HUES64 (cell line): ENCODE measurements around the gene BBS7.

Experiments used
- H3K27ac ChIP-seq: 2 replicates; pipeline ENCODE4 v1.7.0; 2013; ENCODE audit warnings: low read depth, low read length, inconsistent platforms
- H3K27me3 ChIP-seq: 2 replicates; pipeline ENCODE4 v1.6.1; 2013; ENCODE audit warnings: mild to moderate bottlenecking, low read length; ENCODE audit not compliant: insufficient read depth
- H3K36me3 ChIP-seq: 2 replicates; pipeline ENCODE4 v1.6.1; 2013; ENCODE audit warnings: mild to moderate bottlenecking, low read length; ENCODE audit not compliant: insufficient read depth
- H3K4me1 ChIP-seq: 2 replicates; pipeline ENCODE4 v1.6.1; 2013; ENCODE audit warnings: mild to moderate bottlenecking, low read length, moderate library complexity; ENCODE audit not compliant: insufficient read depth
- H3K4me3 ChIP-seq: 2 replicates; pipeline ENCODE4 v1.5.1; 2013; ENCODE audit warnings: mild to moderate bottlenecking, low read length, moderate library complexity
- H3K9ac ChIP-seq: 2 replicates; pipeline ENCODE4 v1.6.1; 2013; ENCODE audit warnings: mild to moderate bottlenecking, low read depth, low read length
- H3K9me3 ChIP-seq: 2 replicates; pipeline ENCODE4 v1.6.1; 2013; ENCODE audit warnings: low read depth, low read length; ENCODE audit not compliant: insufficient read depth
- WGBS: fragments of 150-250, 120-280 bp; methylation state at CpG from one replicate; pipeline ENCODE4 v1.1.7; 2013; ENCODE audit warnings: missing lambda C conversion rate; 5-methylcytosine and 5-hydroxymethylcytosine counted together

The BBS7 gene

DNA sequence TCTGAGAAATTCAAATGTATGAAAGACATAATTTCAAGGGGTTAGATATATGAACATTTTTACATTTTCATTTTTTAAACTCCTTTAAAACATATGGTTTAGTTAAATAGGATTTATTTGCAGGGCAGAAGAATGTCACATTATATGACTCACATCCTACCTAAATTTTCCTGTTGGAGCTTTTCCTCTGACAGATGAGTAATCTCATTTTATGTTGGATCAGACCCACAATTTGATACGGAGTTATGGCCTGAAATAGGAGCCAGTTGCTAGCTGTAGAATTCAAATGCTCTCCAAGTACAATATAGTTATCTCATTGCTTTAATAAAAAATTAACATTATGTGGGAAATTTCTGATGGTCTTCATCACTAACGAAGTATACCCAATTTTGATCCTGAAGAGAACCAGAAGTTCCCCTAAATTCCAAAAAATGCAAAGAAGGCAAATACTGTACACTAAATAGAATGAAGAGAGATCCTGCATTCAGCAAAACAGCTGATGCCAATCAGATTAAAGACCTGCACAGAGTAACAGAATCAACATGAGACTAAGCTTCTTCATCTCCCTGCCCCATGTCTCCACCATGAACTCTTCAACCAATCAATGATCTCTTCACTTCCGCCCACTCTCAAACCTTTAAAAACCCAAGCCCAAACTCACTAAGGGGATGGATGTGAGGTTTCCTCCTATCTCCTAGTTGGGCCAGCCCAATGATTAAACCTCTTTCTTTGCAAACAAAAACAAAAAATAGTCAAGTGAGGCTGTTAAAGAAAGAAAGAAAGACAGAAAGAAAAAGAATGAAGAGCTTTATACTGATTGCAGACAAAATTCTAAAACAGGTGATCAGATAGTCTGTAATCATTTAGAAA lies 80.1 kb downstream of the BBS7 start:
- Histone ChIP-seq H3K27ac (no peak overlapping the region), H3K4me3 (no peak overlapping the region), H3K9ac (no peak overlapping the region), H3K27me3 (no peaks in the 10 kb centered on the region), H3K9me3 (no peaks in the 10 kb centered on the region), H3K4me1 (peaks cover 16% of the 10 kb centered on the region), H3K36me3 (no peaks in the 10 kb centered on the region)
- 89% methylated on average over 3 of the region's 3 CpGs for WGBS

DNA sequence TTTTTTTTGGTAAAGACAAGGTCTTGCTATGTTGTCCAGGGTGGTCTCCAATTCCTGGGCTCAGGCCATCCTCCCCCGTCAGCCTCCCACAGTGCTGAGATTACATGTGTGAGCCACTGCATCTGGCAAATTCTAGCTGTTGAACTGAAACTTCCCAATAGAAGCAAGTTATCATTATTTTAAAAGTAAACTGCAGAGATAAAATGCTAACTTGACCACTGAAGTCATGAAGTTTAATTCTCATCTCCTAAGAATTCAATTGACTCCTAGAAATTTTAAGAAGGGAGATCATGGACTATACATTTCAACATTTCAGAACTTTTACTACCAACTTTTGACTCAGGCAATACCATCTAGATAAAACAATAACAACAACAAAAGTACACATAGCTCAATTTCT lies 80.8 kb downstream of the BBS7 start:
- Histone ChIP-seq H3K27me3 (no peaks in the 10 kb centered on the region), H3K9ac (no peak overlapping the region), H3K27ac (no peak overlapping the region), H3K36me3 (no peaks in the 10 kb centered on the region), H3K4me1 (peaks cover 9% of the 10 kb centered on the region; the same call in 1 of the 2 replicates), H3K9me3 (no peaks in the 10 kb centered on the region), H3K4me3 (no peak overlapping the region)
- WGBS: 100% methylated on average over 1 of the region's 1 CpG

DNA sequence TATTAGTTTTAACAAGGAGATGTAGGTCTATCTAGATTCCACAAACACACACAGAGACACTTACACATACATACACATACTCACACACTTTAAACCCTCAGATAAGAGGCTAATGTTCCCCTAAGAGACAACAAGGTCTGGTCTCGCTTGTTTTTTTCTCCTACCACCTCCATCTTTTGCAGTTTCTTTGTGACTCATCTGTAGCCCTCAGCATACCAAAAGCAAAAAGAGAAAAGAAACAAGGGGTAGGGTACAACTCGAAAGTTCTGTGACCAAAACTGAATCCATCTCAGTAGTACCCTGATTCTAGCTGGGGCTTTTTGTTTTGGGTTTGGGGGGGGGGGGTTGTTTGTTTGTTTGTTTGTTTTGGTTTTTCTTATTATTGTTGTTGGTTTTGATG lies 81.4 kb downstream of the BBS7 start:
- Histone ChIP-seq H3K4me1 (peaks cover 7% of the 10 kb centered on the region; the same call in 1 of the 2 replicates), H3K9me3 (no peaks in the 10 kb centered on the region), H3K36me3 (no peaks in the 10 kb centered on the region), H3K9ac (no peak overlapping the region), H3K4me3 (no peak overlapping the region), H3K27ac (no peak overlapping the region), H3K27me3 (no peaks in the 10 kb centered on the region)
- WGBS: 87% methylated on average over 2 of the region's 2 CpGs

DNA sequence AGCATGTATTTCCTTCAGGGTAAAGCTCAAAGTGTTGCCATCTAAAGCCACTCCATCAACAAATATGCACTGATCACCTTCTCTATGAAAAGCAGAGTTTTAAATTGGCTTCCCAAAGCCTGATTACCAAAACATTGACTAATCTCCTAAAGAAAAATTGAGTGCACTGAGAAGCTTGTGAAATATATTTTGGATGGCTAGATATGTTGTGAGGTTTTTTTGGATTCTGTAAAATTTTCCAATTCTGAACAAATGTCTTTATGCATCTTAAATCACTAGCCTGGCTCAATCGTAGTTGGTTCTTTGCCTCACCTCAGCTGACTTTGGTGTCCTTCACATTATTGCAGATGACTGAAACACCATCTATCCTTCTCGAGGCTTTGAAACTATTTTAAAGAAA lies 84.1 kb downstream of the BBS7 start:
- H3K36me3 ChIP-seq: no peaks in the 10 kb centered on the region
- WGBS: 86% methylated on average over 1 of the region's 2 CpGs
- no peaks in the 10 kb centered on the region for H3K27me3 ChIP-seq
- H3K4me1 ChIP-seq: peaks cover 7% of the 10 kb centered on the region; the same call in 1 of the 2 replicates
- no peaks in the 10 kb centered on the region for H3K9me3 ChIP-seq
- no peak overlapping the region for H3K27ac ChIP-seq
- no peak overlapping the region for H3K9ac ChIP-seq
- no peak overlapping the region for H3K4me3 ChIP-seq

DNA sequence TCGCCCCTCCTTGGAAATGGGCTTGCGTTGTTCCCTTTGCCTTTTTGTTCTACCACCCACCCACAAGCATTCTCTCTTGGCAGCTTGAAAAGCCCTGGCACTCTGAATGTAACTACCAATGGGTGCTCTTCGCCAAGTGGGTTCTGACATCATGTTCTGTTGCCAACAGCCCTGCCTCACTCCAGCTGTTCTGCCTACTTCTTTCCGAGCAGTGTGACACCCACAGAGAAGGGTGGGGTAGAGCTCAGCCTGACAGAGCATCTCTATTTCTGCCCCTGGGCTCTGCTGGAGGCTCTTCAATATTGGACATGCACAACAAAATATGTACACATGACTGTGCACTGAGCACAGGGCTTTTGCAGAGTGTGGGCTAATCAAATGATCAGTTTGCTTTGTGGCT lies 84.8 kb downstream of the BBS7 start:
- H3K27ac ChIP-seq: no peak overlapping the region
- no peaks in the 10 kb centered on the region for H3K27me3 ChIP-seq
- 93% methylated on average over 4 of the region's 4 CpGs for WGBS
- H3K9me3 ChIP-seq: no peaks in the 10 kb centered on the region
- no peak overlapping the region for H3K4me3 ChIP-seq
- H3K4me1 ChIP-seq: peaks cover 7% of the 10 kb centered on the region; the same call in 1 of the 2 replicates
- H3K9ac ChIP-seq: no peak overlapping the region
- H3K36me3 ChIP-seq: no peaks in the 10 kb centered on the region

DNA sequence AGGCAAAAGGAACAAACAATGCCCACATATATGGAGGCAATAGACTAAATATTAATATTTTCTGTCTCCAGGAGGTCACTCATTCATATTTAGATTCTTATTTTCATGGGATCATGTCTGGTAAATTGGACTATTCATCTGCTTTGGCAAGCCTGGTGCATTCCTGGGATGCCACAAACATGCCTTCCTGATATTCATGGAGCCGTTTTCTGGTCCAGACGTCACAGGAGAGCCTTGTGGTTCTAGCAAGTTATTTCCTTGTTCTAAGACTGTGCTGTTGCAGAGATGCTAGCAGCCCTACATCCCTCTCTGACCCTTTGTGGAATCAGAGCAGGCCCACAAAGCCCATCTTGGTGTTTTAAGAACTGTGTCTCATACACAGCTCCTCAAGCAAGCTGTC lies 85.3 kb downstream of the BBS7 start:
- H3K27ac ChIP-seq: no peak overlapping the region
- H3K4me1 ChIP-seq: peaks cover 7% of the 10 kb centered on the region; the same call in 1 of the 2 replicates
- no peak overlapping the region for H3K4me3 ChIP-seq
- no peaks in the 10 kb centered on the region for H3K36me3 ChIP-seq
- no peaks in the 10 kb centered on the region for H3K9me3 ChIP-seq
- H3K9ac ChIP-seq: no peak overlapping the region
- 83% methylated on average over 2 of the region's 2 CpGs for WGBS
- no peaks in the 10 kb centered on the region for H3K27me3 ChIP-seq

DNA sequence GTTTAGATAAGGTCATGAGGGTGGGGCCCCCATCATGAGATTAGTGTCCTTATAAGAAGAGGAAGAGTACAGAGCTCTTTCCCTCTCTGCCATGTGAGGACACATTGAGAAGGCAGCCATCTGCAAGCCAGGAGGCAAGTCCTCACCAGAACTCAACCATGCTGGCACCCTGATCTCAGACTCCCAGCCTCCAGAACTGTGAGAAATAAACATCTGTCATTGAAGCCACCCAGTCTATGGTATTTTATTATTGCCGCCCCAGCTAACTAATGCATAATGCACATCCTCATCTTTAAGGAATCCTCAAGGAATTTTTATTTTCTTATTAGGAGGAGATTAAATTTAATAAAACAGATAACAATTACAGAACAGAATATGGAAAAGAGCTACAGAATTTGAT lies 85.9 kb downstream of the BBS7 start:
- Histone ChIP-seq H3K27me3 (no peaks in the 10 kb centered on the region), H3K4me3 (no peak overlapping the region), H3K36me3 (no peaks in the 10 kb centered on the region), H3K9me3 (no peaks in the 10 kb centered on the region), H3K9ac (no peak overlapping the region), H3K4me1 (peaks cover 7% of the 10 kb centered on the region; the same call in 1 of the 2 replicates), H3K27ac (no peak overlapping the region)
- 91% methylated on average over 1 of the region's 1 CpG for WGBS

DNA sequence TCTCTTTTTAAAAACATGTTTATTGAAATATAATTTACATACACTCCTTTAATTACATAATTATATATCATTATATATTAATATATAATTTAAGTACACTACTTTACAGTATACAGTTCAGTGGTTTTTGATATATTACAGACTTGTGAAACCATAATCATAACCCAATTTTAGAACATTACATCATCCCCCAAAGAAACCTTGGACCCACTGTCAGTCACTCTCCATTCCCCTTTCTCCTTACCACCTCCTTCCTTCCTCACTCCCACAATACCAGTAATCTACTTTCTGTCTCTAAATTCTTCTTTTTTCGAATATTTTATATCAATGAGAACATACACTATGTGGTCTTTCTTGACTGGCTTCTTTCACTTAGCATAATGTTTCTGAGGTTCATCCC lies 87.1 kb downstream of the BBS7 start:
- WGBS: 87% methylated on average over 1 of the region's 1 CpG
- no peaks in the 10 kb centered on the region for H3K27me3 ChIP-seq
- no peaks in the 10 kb centered on the region for H3K9me3 ChIP-seq
- no peak overlapping the region for H3K9ac ChIP-seq
- H3K36me3 ChIP-seq: no peaks in the 10 kb centered on the region
- H3K27ac ChIP-seq: no peak overlapping the region
- H3K4me1 ChIP-seq: peaks cover 7% of the 10 kb centered on the region; the same call in 1 of the 2 replicates
- no peak overlapping the region for H3K4me3 ChIP-seq

DNA sequence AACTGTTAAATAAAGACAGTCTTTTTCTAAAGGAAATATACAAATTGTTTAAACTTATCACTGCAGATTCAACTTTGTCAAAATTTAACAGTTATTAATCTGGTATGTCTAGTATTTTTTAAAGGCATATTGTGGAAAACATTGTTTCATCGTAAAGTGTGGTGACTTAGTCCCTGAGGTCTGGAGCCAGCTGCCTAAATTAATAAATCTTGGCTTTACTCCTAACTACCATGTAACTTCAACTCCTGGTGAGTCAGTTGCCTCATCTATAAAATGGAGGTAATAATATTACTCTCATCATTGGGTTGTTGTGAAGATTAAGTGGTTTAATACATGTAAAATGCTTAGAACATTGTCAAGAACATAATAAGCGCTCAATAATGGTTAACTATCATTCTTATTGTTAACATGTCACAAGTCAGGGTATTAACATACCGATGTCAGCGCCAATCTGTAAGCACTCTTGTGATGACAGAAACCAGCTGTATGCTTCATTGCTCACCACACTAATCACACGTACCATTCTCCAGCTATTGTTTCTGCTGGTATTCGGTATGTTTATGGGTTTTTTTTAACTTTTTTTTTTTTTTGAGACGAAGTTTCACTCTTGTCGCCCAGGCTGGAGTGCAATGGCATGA lies 91.2 kb downstream of the BBS7 start:
- Histone ChIP-seq H3K27ac (no peak overlapping the region), H3K4me3 (no peak overlapping the region), H3K27me3 (no peaks in the 10 kb centered on the region), H3K9ac (no peak overlapping the region), H3K36me3 (no peaks in the 10 kb centered on the region), H3K9me3 (no peaks in the 10 kb centered on the region), H3K4me1 (peaks cover 6% of the 10 kb centered on the region; the same call in 1 of the 2 replicates)
- 96% methylated on average over 8 of the region's 8 CpGs for WGBS

DNA sequence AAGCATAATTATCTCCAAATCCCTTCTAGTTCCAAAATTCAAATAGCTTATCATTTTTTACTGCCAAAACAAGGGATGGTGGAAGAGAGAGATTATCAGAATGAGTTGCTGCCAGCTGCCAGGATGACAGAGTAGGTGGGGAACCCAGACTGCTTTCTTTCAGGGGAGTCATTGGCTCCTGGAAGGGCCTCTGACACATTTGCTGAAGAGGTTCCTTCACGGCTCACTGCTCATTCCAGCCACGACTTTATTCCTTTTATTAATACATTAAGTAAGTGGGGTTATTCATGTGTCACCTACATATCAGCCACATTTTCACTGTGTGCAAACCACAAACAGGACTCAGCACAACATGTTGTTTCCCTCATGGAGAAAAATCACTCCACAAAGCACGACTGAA lies 92.6 kb downstream of the BBS7 start:
- H3K4me3 ChIP-seq: no peak overlapping the region

DNA sequence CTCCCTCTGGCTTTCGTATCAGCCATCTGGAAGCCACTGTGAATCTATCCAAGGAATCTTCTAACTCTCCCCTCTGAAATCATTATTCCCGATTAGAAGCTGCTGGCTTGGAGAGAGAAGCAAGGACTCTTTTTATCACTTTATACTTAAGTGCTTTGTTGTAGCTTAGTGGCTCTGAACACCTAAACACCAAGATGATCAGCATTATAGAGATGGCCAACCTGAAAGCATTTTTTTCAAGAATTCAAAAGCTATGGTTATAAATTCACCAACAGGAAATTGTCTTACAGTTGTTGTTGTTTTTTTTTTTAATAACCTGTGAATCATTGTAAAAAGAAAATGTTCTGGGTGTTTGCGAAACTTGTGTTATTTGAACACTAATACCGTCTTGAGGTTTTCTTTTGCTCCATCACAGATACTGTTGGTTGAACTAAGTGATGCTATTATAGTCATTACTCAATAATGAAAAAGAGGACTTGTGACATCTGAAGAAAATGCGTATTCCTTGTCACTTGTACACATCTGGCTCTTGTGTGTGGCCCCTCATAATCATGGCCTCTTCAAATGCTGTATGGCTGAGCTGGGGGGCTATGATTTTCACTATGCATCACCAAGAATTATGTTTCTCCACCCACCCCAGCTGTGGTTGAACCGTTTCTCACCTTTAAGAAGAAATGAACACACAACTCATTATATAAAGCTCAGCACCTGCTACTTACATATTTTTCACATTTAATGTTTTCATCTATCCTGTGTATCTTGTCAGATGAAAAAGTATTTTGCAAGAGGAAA lies 93.5 kb downstream of the BBS7 start:
- WGBS: 92% methylated on average over 6 of the region's 6 CpGs

More for the DNA sequence above, 92.6 kb downstream of the BBS7 start:
- Histone ChIP-seq H3K27me3 (no peaks in the 10 kb centered on the region), H3K9me3 (no peaks in the 10 kb centered on the region), H3K4me1 (peaks cover 6% of the 10 kb centered on the region; the same call in 1 of the 2 replicates), H3K27ac (no peak overlapping the region), H3K9ac (no peak overlapping the region), H3K36me3 (no peaks in the 10 kb centered on the region)
- 79% methylated on average over 2 of the region's 3 CpGs for WGBS

More for the DNA sequence above, 93.5 kb downstream of the BBS7 start:
- no peak overlapping the region for H3K27ac ChIP-seq
- peaks cover 6% of the 10 kb centered on the region; the same call in 1 of the 2 replicates for H3K4me1 ChIP-seq
- no peaks in the 10 kb centered on the region for H3K36me3 ChIP-seq
- no peaks in the 10 kb centered on the region for H3K27me3 ChIP-seq
- no peak overlapping the region for H3K9ac ChIP-seq
- H3K9me3 ChIP-seq: no peaks in the 10 kb centered on the region
- no peak overlapping the region for H3K4me3 ChIP-seq
